NCI-H510A treated with DMSO at 0.1 percent for 48 hours (cell line): ENCODE results near the gene DENND4B.
"Not testable (repeated sequence)": the region's sequence is repeated elsewhere in the genome, so short reads cannot be mapped to it uniquely, and the experiment has no call there.

Source experiments
- DNase-seq: peaks from one replicate; lab custom pipeline; 2025; lab: John Stamatoyannopoulos, UW

Gene DENND4B

DNA sequence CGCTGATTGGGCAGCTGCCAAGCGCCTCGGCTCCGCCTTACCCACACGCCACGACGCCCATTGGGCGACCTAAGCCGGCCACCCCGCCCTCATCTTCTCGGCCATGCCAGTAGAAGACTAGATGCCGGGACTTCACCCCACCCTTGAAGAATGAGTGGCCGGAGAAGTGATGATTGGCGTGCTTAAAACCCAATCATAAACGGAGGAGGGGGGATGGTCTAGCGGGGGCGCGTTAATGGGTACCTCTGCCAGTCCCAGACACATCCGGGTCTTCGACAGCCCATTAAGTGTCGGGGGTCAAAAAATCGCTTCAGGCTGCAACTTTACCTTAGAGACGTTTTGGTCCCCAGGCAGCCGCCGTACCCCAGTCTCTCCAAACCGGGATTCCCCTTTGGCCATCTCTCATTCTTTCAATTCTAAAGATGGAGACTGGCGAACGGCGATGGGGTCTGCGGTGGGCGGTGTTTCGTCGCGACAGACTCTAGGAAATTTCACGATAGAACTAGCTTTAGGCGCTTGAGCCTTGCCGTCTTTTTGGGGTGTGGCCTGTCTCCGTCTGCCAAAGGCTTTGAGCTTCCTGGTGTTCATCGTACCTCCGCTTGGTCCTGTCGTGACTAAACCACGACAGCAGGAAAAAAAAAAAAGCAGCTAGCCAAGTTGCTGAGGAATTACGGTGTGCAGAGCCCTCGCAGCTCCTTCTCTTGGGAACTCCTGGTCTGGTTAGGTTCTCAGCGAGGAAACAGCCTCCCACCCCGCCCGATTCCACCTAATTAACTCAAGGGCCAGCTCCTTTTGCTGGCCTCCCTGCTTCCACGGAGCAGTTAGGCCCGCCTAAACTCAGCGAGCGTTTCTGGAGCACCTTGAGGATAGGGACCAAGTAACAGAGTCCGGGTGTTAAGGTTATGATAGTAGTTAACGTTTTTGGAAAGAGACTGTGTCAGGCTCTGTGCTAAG, 23.3 kb downstream of the DENND4B start, which contains the start of gene GATAD2B:
Gene GATAD2B (minus strand): TSS at position 1 of the 954 bp plus-strand sequence. CDS start 94,625 bp downstream, outside the sequence.
- DNase-seq = peak; percentile 99

- peak; percentile 56 for DNase-seq
Observed at GRCh38 chr1:153922076-153922971, 24.2 kb downstream of the DENND4B start.

DNA sequence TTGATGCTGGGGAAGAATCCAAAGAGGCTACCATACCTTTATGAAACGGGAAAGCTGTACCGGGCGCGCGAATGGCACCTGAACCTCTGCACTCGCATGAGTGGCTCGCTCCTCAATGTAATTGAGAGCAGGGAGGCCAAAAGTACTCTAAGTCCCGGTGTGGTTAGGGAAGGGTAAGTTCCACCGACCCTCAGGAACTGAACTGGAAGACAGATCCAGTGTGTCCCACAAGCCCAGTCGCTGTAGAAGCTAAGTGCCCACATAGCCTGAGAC, 24.8 kb downstream of the DENND4B start:
- DNase-seq = peak; percentile 30

GRCh38 chr1:153921080-153921802, 25.3 kb downstream of the DENND4B start:
- DNase-seq = no peak

DNA sequence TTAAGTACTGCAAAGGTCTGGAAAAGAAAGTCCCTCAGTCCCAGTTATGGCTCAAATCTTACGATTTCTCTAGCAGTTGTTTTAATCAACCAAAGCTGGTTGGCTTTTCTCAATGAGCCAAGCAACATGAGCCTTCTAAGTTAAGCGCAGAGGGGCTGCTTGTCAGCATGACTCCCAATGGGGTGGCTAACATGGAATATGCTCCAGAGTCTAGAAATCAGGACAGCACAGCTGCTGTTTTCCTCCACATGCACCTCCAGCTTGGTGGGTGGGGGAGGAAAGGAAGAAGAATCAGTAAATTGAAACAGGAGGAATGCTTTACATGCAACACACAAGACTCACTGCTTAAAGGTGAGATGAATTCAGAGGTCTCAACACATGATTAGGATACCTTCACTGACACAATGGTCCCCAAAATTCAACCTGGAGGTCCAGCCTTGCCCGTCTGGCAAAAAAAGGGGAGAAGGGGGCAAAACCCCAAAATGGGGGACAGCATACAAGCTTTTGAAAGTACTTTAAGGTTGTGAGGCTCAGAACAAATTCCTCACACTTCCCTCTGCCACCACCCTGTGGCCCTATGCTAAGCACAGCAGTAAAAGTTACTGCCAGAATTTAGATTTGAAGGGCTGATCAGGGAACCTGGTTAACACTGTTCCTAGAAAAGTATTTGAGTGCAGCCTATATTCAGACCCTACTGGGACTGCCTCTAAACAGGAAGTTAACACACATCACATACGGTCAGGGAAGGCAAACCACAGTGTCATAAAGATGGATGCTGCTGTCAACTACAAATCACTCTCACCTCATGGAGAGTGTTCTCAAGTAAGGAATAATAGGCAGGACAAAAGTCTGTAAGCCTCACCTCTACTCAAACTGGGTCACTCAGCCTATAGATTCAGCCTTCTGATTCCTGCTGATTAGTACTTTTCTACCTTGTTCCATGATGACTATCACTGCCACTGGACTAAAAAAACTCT, 26.4 kb downstream of the DENND4B start:
- peak; percentile 72 for DNase-seq

DNA sequence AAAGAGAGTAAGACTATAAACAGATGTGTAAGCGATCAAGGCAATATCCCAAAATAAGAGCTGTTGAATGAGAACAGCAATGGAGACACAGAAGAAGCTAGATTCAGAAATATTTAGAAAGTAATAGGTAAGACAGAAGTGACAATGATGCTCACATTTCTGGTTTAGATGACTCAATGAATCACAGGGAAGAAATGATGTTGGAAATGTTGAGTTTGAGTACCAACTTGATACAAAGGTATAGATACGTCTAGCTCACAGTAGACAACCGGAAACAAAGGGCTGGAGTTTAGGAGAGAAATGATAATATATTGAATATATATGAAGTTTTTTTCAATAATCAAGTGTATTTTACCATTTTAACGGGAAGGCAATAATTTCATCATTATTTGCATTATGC, 30.2 kb downstream of the DENND4B start:
- no peak for DNase-seq

- no peak for DNase-seq
Observed at GRCh38 chr1:153912349-153912748, 34.2 kb downstream of the DENND4B start.

- DNase-seq = not testable (repeated sequence)
Observed at GRCh38 chr1:153910560-153910959, 36.0 kb downstream of the DENND4B start.

GRCh38 chr1:153908071-153908470, 38.4 kb downstream of the DENND4B start:
- DNase-seq = no peak

DNA sequence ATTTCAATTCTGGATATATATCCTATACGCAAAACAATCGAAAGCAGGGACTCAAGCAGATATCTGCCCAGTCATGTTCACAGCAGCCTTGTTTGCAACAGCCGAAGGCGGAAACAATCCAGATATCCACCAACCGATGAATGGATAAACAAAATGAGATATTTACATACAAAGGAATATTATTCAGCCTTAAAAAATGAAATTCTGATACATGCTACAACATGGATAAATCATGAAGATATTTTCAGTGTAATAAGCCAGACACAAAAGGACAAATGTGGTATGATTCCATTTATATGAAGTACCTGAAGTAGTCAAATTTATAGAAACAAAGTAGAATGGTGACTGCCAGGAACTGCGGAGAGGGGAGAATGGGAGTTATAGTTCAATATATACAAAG, 39.4 kb downstream of the DENND4B start:
- DNase-seq = no peak

DNA sequence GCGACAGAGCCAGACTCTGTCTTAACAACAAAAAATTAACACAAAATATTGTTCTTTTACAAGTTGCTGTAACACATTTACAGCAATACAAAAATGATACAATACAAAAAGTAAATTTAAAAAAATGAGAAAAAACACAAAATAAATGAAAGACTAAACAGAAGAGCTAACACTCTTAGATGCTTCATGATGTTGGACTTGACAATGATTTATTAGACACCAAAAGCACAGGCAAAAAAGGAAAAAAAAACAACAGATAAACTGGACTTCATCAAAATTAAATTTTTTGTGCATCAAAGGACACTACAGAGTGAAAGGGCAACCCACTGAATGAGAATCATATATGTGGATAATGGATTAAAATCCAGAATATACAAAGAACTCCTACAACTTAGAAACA, 40.1 kb downstream of the DENND4B start:
- DNase-seq = no peak

GRCh38 chr1:153905908-153906307, 40.6 kb downstream of the DENND4B start:
- DNase-seq = not testable (repeated sequence)

DNA sequence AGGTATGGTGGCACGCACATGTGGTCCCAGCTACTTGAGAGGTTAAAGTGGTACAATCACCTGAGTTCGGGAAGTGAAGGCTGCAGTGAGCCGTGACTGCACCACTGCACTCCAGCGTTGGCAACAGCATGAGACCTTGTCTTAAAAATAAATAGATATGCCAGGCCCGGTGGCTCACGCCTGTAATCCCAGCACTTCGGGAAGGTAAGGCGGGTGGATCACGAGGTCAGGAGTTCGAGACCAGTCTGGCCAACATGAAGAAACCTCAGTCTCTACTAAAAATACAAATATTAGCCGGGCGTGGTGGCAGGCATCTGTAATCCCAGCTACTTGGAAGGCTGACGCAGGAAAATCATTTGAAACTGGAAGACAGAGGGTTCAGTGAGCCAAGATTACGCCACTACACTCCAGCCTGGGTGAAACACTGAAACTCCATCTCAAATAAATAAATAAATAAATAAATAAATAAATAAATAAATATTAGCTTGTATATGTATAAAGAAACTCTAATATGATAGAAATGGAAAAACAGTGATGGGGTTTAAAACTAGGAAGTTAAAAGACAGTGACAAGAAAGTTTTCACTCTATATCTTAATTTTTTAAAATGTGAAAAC, 42.6 kb downstream of the DENND4B start:
- DNase-seq = no peak

- no peak for DNase-seq
Observed at GRCh38 chr1:153899509-153899908, 47.0 kb downstream of the DENND4B start.

DNA sequence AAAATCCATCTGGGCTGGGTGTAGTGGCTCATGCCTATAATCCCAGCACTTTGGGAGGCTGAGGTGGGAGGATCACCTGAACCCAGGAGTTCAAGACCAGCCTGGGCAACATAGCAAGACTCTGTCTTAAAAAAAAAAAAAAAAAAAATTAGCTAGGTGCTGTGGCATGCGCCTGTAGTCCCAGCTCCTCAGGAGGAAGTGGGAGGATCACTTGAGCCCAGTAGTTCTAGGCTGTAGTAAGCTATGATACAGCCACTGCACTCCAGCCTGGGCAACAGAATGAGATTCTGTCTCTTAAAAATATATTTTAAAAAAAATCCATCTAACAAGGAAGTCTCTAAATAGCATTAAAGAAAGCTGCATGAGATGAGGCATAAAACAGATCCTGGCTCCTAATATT, 50.7 kb downstream of the DENND4B start:
- DNase-seq = not testable (repeated sequence)

DNA sequence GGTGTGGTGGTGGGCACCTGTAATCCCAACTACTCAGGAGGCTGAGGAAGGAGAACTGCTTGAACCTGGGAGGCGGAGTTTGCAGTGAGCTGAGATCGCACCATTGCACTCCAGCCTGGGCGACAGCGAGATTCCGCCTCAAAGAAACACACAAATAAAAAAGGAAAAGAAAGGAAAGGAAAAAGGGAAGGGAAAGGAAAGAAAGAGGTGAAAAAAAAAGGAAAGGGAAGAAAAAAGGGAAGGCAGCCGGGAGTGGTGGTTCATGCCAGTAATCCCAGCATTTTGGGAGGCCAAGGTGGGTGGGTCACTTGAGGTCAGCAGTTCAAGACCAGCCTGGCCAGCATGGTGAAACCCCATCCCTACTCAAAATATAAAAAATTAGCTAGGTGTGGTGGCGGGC, 55.5 kb downstream of the DENND4B start:
- not testable (repeated sequence) for DNase-seq

DNA sequence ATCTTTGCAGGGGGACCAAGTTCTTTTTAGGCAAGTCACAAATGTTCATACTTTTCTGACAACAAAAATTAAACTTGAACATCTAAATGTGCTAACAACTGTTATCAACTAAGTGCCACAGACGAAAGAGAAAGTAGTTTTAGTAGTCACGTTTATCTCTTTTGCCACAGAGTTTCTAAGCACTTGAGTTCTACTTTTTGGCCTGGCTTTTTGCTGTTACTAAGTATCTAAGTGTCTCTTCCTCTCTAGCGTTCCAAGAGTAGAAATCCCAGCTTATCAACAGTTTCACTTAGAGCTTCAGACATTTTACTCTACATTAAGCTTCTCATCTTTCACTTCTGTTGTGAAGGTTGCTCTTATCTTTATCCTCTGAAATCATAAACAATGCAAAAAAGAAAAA, 58.0 kb downstream of the DENND4B start:
- no peak for DNase-seq

DNA sequence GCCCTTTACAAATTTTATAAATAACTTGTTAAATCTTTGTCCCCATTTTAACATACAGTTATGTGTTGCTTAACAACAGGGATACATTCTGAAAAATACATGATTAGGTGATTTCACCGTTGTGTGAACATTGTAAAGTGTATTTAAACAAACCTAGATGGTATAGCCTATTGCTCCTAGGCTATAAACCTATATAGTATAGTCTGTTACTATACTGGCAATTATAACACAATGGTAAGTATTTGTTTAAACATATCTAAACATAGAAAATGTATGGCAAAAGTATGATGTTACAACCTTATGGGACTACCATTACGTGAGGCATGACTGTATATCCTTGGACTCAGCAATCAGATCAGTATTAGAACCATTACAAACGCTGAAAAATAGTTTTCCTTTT, 60.4 kb downstream of the DENND4B start:
- no peak for DNase-seq

- DNase-seq = no peak
Observed at GRCh38 chr1:153883223-153883622, 63.3 kb downstream of the DENND4B start.

GRCh38 chr1:153882296-153882912, 64.1 kb downstream of the DENND4B start:
- DNase-seq = no peak
